ENCODE measurements around the gene ABCG1.

ABCG1 gene

DNA sequence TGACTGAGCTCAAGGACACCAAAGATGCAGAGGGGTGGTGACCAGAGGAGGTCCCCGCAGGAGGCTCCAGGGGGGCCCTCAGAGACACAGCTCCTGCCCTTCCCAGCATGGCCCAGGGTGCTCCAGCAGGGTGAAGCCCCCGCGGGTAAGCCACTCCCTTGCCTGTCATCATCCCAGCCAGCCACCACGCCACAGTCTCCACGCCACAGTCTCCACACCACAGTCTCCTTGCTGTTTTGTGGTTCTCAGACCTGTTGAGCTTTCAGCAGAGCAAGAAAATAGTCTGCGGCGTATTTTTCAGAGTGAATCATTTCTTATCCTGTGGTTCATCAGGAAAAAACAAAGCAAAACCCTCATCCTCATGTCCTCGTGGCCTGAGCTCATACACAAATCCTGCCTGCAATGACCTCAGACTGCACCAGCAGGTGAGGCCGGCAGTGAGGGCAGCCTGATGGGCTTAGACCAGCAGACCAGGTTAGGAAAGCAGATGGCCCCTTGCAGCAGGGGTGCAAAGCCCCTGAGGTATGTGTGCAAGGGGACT lies 25.7 kb upstream of the ABCG1 start:
- no peak for DNase-seq

DNA sequence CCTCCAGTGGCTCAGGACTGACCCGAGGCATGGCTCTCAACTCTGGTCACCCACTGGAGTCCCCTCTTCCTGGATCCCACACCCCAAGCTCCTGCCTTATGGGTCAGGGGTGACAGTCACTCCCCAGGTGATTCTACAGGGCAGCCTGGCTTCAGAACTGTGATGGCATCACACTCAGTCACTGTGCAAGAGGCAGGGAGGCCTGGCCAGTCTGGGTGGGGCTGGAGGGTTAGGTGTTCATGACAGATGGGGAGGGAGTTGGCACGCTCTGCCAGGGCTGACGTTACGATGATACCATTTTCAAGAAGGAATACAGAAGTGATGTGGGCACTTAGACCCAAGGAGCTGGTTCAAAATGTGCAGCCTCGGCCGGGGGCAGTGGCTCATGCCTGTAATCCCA lies 25.2 kb upstream of the ABCG1 start:
- no peak for DNase-seq

DNA sequence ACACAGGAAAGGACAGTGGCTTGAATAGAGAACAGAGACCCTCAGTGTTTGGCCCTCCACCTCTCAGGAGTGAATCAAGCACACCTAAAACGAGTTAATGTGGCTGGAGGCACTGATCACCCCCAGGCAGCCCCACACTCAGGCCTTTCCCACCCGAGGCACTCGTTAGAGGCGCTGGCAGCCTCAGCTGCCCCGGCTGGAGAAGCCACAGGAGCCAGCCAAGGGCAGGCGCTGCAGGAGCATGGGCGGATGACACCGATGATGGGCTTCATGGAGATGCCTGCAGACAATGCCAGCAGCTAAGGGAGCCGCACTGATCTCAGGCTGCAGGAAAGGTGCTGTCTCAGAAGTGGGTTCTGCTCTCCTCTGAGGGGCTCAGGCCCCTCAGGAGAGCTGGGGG lies 24.1 kb upstream of the ABCG1 start:
- no peak for DNase-seq

DNA sequence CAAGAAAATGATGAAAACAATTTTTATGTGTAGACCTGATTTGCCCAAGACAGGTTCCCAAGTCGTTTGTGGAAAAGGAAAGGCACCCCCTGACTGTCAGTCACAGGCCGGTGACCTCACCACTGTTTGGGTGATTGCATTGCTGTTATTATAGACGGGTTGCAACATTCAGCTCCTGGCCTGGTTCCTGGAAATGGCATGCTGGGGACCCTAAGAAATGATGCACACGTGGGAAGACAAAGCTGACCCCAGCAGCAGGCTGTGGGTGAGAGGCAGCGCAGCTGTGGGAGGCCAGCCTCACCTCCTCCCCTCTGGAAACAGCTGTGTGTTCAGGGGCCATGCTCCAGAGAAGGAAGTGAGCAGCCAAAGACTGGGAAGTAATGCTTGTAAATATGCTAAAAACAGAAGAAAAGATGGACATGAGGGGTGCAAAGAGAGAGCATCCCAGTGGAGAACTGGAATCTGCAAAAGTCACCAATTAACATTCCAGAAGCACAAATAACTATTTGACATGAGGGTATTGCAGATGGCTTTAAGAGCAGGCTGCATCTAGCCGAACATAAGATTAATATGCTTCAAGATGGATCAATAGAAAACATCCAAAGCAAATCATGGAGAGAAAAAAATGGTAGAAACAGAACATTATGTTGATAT lies 23.4 kb upstream of the ABCG1 start:
- no peak for DNase-seq

DNA sequence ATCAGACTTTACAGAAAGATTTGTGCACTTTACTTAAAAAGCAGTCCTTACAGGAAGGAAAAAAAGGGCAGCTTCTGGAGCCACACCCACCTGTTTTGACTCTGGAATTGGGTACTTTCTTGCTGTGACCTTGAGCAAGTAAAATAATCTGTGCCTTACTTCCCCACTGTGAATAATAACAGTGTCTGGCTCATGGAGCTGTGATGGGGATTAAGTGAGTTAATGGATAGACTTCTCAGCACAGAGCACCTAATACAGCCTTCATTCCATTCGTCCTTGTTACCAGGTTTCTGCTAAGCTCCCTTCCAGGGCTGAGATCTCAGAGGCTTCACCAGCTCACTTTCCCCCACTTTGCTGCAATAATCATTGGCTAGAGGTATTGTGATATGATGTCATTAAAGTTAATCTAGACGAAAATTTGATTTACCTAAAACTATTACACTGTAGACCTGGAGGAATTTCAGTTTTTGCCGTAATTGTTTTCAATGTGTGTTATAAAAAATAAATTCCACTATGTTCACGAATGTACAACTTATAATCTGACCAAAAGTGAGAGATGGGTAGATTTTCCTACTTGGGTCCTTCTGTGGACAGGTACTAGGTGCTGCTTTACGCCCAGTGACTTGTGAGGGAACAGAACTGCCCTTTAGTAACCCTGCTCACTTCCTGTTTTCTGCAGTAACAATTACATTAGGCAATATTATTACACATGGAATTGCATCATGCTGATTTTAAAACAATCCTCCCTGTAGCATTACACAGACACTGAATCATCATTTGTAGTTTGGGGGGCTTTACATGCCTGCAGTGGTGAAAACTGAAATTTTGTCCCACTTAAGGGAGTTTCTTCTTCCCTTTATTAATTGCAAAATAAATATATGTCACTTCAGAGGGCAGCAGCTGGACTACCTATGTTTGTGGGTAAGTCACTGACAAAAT lies 19.7 kb upstream of the ABCG1 start:
- no peak for DNase-seq

DNA sequence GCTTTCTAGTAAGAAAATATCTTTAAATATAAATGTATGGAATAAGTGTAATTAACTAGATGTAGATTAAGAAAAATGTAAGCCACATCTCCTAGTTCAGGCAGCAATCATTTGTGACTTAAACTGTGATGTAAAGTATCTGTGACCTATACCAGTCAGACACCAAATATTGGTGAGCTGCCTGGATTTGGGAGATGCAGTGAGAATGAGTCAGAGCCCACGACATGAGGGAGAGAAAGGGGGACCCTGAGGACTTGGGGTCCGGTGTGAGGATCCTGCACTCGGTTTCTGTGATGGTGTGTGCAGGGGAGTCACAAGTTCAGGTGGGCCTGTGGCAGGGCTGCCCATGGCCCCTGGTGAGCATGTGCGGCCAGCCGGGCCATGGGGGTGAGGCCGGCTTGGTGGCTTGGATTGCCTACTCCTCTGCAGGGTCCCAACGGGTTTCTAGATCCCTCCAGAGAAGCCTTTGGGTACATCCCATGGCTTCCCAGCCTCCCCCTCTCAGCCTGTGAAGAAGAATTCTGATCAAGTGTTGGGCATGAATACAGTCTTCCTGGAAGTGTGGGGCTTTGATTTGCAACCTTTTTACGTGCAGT lies 19.0 kb upstream of the ABCG1 start:
- DNase-seq, result no peak

DNA sequence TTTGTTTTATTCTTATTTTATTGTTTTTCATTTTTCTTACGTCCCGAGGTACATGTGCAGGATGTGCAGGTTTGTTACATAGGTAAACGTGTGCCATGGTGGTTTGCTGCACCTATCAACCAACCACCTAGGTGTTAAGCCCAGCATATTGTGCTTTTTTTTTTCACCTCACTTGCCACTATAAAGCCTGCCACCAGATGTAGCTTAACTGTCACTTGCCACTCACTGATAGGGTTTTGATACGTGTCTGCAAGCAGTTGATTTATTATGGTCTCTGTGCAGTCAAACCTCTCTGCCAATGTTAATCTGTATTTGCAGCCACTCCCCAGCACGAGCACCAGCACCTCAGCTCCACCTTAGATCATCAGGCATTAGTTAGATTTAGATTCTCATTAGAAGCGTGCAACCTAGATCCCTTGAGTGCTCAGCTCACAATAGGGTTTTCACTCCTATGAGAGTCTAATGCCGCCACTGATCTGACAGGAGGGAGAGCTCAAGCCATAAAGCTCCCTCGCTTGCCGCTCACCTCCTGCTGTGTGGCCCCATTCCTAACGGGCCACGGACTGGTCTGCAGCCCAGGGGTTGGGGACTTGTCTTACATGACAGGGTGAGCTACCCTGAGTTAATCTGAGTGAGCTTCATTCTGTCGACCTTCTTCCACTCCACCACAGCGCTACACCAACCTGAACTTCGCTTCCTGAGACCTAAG lies 17.9 kb upstream of the ABCG1 start:
- DNase-seq, result no peak

DNA sequence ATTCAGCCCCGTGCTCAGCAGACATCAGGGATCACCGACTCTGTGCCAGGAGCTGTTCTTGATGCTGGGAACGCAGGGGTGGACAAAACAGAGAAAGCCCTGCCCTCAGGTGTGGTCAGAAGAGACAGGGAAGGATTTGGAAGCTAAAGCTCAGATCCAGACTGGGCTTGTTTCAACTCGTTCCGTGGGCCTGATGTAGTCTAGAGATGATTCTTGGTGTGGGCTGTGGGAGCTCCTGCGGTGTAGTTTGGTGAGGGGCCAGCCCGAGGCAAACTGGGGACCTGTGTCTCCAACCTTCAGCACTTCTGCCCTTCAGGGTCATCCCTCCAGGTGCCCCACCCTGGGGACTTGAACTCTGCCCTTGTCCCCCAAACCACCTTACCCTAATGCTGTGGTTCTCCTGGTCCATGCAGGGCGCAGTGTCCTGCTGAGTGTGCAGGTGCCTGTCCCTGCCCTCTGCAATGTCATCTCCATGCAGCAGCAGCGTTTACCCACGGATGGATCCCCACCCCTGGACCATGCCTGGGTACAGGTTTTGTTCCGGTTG lies 17.3 kb upstream of the ABCG1 start:
- DNase-seq, result no peak

DNA sequence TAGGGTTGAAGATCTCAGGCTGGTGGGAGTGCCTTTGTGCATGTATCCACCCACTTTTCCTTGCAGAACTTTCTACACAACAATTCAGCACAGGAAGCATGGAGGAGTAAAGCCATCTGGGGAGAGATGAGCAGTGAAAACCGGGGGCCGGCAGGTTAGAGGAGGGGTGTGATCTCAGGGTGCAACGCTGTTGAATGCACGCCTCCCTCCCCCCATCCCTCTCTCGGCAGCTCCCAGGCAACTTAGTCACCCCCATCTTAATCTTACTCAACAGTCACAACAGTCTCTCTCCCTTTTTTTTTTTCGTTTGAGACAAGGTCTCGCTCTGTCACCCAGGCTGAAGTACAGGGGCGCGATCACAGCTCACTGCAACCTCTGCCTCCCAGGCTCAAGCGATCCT lies 16.6 kb upstream of the ABCG1 start:
- DNase-seq, result no peak

DNA sequence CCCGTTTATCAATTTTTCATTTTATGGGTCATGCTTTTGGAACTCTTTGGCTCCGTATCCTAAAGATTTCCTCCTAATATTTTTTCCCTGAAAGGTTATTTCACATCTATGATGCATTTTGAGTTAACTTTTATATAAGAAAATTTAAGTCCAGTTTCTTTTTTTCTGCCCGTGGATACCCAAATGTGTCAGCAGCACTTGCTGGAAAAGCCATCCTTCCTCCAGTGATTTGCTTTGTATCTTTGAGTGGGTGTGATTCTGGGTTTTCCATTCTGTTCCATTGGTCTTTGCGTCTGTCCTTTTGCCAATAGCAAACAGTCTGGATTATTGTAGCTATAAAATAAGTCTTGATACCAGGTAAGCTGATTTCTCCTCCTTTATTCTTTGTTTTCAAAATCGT lies 15.6 kb upstream of the ABCG1 start:
- DNase-seq, result no peak

DNA sequence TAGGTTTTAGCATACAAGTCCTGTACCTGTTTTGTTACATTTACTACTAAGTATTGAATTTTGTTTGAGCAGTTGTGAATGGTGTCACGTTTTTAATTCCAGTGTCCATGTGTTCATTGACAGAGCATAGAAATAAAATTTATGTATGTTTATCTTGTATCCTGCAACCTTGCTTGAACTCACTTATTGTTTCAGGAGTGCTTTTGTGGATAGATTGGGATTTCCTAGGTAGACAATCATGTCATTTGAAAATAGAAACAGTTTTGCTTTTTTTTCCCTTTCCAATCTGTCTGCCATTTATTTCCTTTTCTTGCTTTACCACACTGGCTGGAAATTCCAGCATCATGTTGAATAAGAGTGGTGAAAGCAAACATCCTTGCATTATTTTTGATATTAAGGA lies 15.0 kb upstream of the ABCG1 start:
- DNase-seq, result no peak

DNA sequence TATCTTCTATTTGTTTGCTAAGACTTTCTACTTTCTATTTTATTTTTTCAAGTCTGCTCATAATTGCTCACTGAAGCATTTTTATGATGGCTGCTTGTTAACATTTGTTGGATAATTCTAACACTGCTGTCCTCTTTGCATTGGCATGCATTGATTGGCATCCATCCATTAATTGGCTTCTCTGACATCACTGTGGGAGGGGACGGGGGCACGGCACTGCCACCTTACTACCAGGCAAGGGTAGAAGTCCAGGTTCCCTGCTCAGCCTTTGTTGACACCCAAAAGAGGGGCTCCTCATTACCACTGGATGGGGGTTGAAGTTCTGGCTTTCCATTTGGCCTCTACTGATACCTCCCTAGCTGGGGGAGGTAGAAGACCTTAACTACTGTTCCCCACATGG lies 11.5 kb upstream of the ABCG1 start:
- DNase-seq, result no peak

DNA sequence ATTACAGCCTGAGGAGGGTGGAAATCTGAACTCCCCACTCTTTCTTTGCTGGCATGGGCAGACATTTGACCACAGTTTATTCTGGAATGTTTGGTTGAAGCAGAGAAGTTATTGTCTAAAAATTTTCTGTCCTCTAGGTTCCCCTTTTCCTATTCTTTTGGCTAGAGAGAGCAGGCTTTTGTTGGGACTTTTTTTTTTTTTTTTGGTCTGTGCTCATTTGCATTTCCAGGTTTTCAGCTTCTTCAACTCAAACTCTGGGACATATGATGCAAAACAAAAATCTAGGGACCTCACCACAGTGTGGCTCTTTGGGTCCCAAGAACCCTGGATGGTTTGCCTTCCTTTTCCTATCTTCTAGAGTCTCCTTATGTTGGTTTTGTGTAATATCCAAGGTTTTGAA lies 10.9 kb upstream of the ABCG1 start:
- DNase-seq, result no peak

DNA sequence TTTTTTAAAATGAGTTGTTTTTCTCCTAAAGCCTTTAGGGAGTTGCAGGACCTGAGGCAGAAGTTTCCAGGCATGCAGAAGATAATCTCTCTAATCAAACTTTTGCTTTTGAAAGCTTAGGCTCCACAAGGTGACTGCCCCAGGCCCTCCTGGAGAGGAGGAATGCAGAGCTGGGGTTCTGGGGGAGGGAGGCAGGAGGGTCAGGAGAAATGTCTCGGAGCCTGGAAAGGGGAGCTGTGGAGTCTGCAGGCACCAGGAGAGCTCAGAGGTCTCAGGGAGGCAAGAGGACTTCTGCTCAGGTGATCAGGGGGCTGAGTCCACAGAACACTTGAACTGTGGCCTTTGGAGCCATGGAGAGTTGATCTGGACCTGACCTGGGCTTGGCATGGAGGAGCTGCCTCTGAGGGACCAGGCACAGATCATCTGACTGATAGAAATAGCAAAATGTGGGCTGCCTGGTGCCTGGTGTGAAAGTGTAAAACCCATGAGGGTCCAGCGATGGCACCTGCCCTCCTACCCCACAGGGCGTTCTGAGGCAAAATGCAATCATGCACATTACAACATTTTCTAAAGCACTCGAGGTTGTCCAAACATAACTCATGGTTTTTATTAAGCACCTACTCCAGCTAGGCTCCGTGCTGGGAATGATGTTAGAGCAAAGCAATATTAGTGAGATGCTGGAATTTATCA lies 10.0 kb upstream of the ABCG1 start:
- DNase-seq, result no peak

DNA sequence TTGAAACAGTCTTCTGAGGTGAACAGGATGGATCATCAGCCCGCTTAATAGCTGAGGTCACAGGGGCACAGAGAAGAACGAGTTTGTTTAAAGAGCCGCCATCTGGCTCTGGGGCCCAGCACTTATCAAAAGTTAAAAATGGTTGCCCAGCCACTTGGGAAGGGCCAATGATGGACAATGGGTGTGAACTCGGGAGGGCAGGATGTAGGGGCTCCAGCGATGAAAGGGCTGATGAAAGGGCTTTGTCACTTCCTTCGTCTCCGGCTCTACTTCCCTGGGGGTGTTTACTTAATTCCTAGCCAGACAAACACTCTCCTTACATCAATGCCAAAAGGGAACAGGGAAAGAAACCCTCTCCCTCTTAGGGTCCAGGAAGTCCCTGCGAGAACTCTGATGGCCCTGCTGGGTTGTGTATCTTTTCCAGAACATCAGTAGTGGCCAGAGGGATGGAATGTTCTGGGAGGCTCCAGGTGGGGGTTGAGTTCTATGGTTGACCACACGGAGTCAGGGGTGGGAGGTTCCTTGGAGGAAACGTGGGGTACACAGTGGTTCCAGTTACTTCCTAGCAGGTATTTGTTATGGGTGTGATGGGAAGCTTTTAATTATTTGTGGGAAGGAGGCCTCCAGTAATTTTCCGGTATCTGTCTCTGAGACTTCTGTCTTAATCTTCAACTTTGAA lies 9.0 kb upstream of the ABCG1 start:
- DNase-seq, result no peak

DNA sequence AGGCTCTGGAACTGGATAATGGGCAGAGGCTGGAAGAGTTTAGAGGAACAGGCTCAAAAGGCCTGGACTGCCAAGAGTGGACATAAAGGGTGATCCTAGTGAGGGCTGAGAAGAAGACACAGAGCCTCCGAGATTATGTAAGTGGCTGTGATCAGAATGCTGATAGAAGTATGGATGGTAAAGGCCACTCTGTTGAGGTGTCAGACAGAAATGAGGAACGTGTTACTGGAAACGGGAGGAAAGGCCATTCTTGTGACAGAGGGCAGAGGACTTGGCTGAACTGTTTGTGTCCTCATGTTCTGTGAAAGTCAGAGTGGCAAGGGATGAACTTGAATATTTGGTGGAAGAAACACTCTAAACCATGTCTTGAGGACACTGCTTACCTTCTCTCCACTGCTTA lies 6.7 kb upstream of the ABCG1 start:
- DNase-seq, result no peak

DNA sequence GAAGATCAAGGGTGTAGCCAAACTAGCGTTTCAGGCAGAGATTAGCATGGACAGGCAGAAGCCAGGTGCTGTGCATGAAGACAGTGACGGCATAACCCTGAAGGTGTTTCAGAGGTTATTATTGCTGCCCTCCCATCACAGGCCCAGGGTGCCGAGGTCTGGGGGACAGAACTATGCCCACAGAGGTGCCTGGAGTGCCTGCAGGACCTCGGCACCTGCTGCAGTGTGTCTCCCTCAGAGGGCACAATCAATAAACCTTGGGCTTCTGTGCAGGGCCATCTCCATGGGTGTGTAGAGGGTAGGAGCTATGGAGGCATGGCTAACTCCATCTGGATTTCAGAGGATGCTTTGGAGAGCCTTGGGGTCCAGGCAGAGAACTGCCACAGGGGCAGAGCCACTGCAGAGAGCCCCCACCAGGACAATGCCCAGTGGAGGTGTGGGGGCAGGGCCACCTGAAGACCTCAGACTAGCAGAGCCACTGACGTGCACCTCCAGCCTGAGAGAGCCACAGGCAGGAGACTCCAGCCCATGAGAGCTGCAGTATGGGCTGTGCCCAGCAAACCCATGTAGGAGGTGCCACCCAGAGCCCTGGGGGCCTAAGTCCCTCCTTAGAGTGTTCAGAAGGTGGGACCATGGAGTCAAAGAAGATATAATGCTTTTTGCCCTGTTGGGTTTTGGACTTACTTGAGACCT lies 5.7 kb upstream of the ABCG1 start:
- DNase-seq, result no peak

DNA sequence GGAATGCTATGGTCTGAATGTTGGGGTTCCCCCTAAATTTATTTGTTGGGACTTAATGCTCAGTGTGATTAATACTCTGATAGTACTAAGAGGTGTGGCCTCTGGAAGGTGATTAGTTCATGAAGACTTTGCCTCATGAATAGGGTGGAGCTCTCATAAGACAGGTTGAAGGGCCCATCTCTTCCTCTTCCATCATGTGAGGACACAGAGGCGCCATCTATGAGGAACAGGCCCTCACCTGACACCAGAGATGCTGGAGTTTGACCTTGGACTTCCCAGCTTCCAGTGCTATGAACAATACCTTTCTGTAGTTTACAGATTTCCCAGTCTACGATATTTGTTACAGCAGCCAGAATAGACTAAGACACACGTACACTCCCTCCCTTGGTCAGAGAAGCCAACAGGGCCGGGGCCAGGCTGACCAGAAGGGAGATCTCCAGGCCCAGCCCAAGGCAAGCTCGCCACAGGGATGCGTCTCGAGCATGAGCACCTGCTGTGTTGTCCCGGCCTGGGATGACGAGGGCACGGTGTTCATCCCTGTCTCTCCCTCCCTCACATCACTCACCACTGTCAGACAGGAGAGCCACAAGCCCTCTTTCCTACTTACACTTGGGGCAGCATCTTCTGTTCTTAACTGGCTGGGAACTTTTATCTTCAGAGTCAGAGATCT lies 4.7 kb upstream of the ABCG1 start:
- DNase-seq, result no peak

DNA sequence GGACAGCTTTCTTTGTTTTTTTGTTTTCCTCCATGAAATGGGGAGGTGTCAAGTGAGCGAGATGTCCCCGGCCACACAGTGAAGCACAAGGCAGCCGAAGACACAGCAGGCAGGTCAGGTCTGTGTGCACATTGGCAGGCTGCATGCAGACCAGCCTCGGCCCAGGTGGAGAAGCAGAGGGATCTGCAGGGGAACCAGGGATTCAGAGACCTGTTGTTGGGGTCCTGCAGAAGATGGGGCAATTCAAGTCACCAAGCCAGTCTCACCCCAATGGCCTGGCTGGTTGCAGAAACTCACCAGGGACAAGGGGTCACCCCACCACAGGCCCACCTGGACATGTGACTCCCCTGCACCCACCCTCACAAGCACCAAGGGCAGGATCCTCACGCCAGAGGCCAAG lies 4.0 kb upstream of the ABCG1 start:
- no peak for DNase-seq

DNA sequence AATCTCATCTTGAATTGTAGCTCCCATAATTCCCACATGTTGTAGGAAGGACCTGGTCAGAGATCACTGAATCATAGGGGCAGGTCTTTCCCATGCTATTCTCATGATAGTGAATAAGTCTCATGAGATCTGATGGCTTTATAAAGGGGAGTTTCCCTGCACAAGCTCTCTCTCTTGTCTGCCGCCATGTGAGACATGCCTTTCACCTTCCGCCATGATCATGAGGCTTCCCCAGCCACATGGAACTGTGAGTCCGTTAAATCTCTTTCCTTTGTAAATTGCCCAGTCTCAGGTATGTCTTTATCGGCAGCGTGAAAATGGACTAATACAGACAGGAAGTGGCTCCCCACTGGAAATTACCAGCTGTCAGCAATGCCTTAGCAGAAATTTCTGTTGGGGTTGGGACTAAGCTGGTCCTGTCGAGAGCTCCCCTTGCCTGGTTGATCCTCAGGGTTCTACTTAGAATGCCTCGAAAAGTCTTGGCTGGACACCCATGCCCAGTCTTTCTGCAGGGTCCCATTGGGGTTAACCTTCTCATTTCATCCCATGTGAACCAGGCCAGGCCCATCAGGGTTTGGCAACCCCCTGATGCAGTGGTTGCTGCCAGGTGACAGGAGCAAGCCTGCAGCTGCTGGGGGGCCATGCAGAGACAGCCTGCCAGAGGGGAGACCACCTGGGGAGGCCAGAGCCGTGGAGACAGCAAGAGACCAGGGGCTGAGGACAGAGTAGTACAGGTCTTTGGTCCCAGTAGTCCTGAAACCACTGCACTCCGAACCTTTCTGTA lies 2.8 kb upstream of the ABCG1 start:
- DNase-seq, result no peak
